ENCODE results near the gene SLC38A2. TPM values are rescaled to one million over a fixed set of nuclear protein-coding genes. Genes with fewer than 3 reads are reported as not detected.
A peak's percentile ranks its signal among the peaks of the same experiment; 100 is the strongest.

SLC38A2 gene
- total and polyA plus RNA-seq, 2 of the 4 experiments (the other 2 are of a cell fraction): 313 to 881 TPM

DNA sequence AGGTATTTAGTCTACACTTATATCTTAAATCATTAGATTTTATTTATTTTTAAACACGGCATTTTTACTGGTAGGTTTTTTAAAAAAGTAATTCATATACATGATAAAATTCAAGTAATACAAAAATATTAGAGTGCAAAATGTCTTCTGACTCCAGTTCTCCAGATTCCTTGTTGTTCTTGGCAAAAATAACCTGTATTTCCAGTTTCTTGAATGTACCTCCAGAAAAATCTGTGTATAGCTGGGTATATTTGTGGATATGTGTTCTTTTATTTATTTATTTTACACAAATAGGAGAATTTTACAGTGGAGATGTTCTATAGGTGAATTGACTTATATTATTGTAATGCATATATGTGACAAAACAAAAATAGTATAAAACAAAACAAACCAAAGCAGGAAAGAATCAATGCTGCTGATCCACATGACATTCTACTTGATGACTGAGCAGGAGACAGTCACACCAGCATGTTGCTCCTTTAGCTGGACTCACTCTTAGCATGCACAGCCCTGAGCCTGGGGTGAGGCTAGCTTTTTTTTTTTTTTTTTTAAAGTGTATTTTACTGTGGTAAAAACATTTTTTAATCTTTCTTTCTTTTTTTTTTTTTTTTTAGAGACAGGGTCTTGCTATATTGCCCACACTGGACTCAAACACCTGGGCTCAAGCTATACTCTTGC is 42.2 kb upstream of the SLC38A2 start:
- no peak for DNase-seq
- no TSS peak for BruUV-seq (replicated peaks)
- Histone ChIP-seq H3K9me1 (ENCODE audit: insufficient read depth, low read length) (no peaks in the 10 kb centered on the region), H4K91ac (ENCODE audit: insufficient read depth, low read depth, low read length) (no peak overlapping the region), H2BK120ac (ENCODE audit: low read depth, low read length) (no peak overlapping the region), H3K27me3 (ENCODE audit: control insufficient read depth, insufficient read depth, low read length) (no peaks in the 10 kb centered on the region), H3K9ac (ENCODE audit: low read depth, low read length) (no peak overlapping the region), H3K23ac (ENCODE audit: low read depth, low read length) (peak overlapping the region; percentile 65; the same call in 1 of the 2 replicates), H2AK5ac (ENCODE audit: low read depth, low read length) (no peak overlapping the region), H3K14ac (replicated peaks; ENCODE audit: low read depth, low read length) (no peak overlapping the region), H2BK5ac (ENCODE audit: low read depth, low read length, poor library complexity, severe bottlenecking) (no peak overlapping the region), H3K4me3 (ENCODE audit: insufficient read depth, low read depth, low read length) (no peak overlapping the region), H4K8ac (ENCODE audit: low read depth in 2 of 2, low read length in 2 of 2) (no peak overlapping the region), H3K36me3 (ENCODE audit: control insufficient read depth, insufficient read depth, low read length) (no peaks in the 10 kb centered on the region), H3K79me1 (ENCODE audit: low read depth in 1 of 2, low read length in 2 of 2) (no peaks in the 10 kb centered on the region), H3K4ac (ENCODE audit: low read depth, low read length) (no peak overlapping the region), H2AK9ac (replicated peaks; ENCODE audit: low read depth, low read length, poor library complexity) (no peak overlapping the region), H4K5ac (ENCODE audit: low read depth, low read length) (no peak overlapping the region), H3K27ac (ENCODE audit: insufficient read depth, low read length) (no peak overlapping the region), H2AFZ (replicated peaks; ENCODE audit: low read length, poor library complexity) (no peak overlapping the region), H3K9me3 (ENCODE audit: control insufficient read depth, insufficient read depth, low read length) (no peaks in the 10 kb centered on the region), H3K18ac (ENCODE audit: low read depth, low read length) (no peak overlapping the region), H3K4me2 (ENCODE audit: low read depth, low read length) (no peak overlapping the region), H4K20me1 (ENCODE audit: insufficient read depth, low read length) (no peaks in the 10 kb centered on the region), H2BK15ac (ENCODE audit: low read depth, low read length) (no peak overlapping the region), H2BK20ac (ENCODE audit: low read depth, low read length) (no peak overlapping the region), H3K56ac (ENCODE audit: extremely low read depth, insufficient read depth, low read length) (no peak overlapping the region), H3K4me1 (ENCODE audit: control insufficient read depth, insufficient read depth, low read length) (no peaks in the 10 kb centered on the region)
- POLR2A ChIA-PET (ENCODE audit: unreplicated experiment): no interaction called here
- ATAC-seq (ENCODE audit: low read depth): no peak
- TF ChIP-seq CHD1 (IDR thresholded peaks at IDR 0.05; ENCODE audit: low read depth, low read length) (no peak), RAD21 (IDR thresholded peaks at IDR 0.05; ENCODE audit: low read length) (no peak)
- TF ChIP-seq, protein P1, sequence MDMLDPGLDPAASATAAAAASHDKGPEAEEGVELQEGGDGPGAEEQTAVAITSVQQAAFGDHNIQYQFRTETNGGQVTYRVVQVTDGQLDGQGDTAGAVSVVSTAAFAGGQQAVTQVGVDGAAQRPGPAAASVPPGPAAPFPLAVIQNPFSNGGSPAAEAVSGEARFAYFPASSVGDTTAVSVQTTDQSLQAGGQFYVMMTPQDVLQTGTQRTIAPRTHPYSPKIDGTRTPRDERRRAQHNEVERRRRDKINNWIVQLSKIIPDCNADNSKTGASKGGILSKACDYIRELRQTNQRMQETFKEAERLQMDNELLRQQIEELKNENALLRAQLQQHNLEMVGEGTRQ (IDR thresholded peaks at IDR 0.05; ENCODE audit: low read depth, low read length): no peak
- TF ChIP-seq, protein P2, sequence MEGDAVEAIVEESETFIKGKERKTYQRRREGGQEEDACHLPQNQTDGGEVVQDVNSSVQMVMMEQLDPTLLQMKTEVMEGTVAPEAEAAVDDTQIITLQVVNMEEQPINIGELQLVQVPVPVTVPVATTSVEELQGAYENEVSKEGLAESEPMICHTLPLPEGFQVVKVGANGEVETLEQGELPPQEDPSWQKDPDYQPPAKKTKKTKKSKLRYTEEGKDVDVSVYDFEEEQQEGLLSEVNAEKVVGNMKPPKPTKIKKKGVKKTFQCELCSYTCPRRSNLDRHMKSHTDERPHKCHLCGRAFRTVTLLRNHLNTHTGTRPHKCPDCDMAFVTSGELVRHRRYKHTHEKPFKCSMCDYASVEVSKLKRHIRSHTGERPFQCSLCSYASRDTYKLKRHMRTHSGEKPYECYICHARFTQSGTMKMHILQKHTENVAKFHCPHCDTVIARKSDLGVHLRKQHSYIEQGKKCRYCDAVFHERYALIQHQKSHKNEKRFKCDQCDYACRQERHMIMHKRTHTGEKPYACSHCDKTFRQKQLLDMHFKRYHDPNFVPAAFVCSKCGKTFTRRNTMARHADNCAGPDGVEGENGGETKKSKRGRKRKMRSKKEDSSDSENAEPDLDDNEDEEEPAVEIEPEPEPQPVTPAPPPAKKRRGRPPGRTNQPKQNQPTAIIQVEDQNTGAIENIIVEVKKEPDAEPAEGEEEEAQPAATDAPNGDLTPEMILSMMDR (conservative IDR thresholded peaks at IDR 0.05; ENCODE audit: low read depth, low read length): no peak
- CTCF ChIA-PET: interaction anchor here (0.6 kb wide), 1 partner anchor 81 kb away, joined by 3 read pairs; no protein-coding TSS in a partner anchor
- dilution Hi-C loops (cut with HindIII; ENCODE audit: low sequenced_read_pairs, unreplicated experiment) (no loop called here), in situ Hi-C loops (cut with MboI; ENCODE audit: low sequenced_read_pairs) (no loop called here), intact Hi-C loops (cut with micrococcal nuclease) (no loop called here)
- WGBS, 2 experiments (ENCODE audit: extremely low coverage in 2 of 2, insufficient read length in 1 of 2): no CpG with 5 or more reads among the region's 1 CpG

All from IMR-90 (cell line).